Transverse colon (tissue), 3 donors: ENCODE results near the gene HBE1.

Source experiments
- POLR2A ChIP-seq: fragments of 450-650 bp; IDR thresholded peaks from one replicate; pipeline ENCODE4 v1.6.1; 2016; ENCODE audit warnings: antibody characterized with exemption, mild to moderate bottlenecking, moderate library complexity
- TF ChIP-seq, protein P1 (sequence below), 5 experiments: fragments of 200-600 bp in 3 of 5; fragments of 450-650 bp in 2 of 5; sonication (generic) in 3 of 5; IDR thresholded peaks; 1 replicate in 2 of 5; 2 replicates in 3 of 5; pipeline ENCODE4 v1.5.1; 2016 to 2017; ENCODE audit warnings: antibody characterized with exemption in 5 of 5, inconsistent platforms in 3 of 5, mild to moderate bottlenecking in 2 of 5, moderate library complexity in 1 of 5

DNA sequence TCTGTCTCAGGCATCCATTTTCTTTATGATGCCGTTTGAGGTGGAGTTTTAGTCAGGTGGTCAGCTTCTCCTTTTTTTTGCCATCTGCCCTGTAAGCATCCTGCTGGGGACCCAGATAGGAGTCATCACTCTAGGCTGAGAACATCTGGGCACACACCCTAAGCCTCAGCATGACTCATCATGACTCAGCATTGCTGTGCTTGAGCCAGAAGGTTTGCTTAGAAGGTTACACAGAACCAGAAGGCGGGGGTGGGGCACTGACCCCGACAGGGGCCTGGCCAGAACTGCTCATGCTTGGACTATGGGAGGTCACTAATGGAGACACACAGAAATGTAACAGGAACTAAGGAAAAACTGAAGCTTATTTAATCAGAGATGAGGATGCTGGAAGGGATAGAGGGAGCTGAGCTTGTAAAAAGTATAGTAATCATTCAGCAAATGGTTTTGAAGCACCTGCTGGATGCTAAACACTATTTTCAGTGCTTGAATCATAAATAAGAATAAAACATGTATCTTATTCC, 10.9 kb upstream of the HBE1 start:
- TF ChIP-seq, protein P1, sequence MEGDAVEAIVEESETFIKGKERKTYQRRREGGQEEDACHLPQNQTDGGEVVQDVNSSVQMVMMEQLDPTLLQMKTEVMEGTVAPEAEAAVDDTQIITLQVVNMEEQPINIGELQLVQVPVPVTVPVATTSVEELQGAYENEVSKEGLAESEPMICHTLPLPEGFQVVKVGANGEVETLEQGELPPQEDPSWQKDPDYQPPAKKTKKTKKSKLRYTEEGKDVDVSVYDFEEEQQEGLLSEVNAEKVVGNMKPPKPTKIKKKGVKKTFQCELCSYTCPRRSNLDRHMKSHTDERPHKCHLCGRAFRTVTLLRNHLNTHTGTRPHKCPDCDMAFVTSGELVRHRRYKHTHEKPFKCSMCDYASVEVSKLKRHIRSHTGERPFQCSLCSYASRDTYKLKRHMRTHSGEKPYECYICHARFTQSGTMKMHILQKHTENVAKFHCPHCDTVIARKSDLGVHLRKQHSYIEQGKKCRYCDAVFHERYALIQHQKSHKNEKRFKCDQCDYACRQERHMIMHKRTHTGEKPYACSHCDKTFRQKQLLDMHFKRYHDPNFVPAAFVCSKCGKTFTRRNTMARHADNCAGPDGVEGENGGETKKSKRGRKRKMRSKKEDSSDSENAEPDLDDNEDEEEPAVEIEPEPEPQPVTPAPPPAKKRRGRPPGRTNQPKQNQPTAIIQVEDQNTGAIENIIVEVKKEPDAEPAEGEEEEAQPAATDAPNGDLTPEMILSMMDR (IDR thresholded peaks at IDR 0.05), result no peak
- no peak for TF ChIP-seq POLR2A
